OCI-LY7 (cell line): Measurements from ENCODE around the gene PDE11A. TPM values are rescaled to one million over a fixed set of nuclear protein-coding genes. Genes with fewer than 3 reads are reported as not detected.

Source experiments
- BruUV-seq: library from RNA; stranded (reverse); fragments of 400-500 nt; replicated peaks from 2 replicates; lab custom pipeline; 2021; lab: Mats Ljungman, UMichigan
- CTCF ChIA-PET: fragments of 300-600 bp; sonication (Branson Sonifier 250); formaldehyde crosslinking; loops from one replicate; lab custom pipeline; 2022; ENCODE audit warnings: antibody characterized with exemption; ENCODE audit not compliant: unreplicated experiment; lab: Charles Lee
- POLR2A ChIA-PET: fragments of 300-600 bp; sonication (Branson Sonifier 250); formaldehyde crosslinking; loops from one replicate; lab custom pipeline; 2022; ENCODE audit warnings: antibody characterized with exemption; lab: Charles Lee
- DNase-seq: peaks from one replicate; pipeline ENCODE4 v3.0.0-alpha.2; 2015; ENCODE audit warnings: low spot score
- H2AFZ ChIP-seq: fragments of 200-600 bp; sonication (generic), shearing (Covaris generic); 2 replicates; pipeline ENCODE4 v1.6.1; 2014; ENCODE audit warnings: mild to moderate bottlenecking, antibody characterized with exemption, low read length, moderate library complexity
- H3K27ac ChIP-seq: fragments of 200-600 bp; sonication (generic); 2 replicates; pipeline ENCODE4 v1.5.1; 2014; ENCODE audit warnings: mixed run types, low read depth, mild to moderate bottlenecking, moderate library complexity, low read length, inconsistent platforms; ENCODE audit not compliant: poor library complexity, severe bottlenecking
- H3K36me3 ChIP-seq: fragments of 200-600 bp; sonication (generic); 2 replicates; pipeline ENCODE4 v1.6.1; 2014; ENCODE audit warnings: mild to moderate bottlenecking, antibody characterized with exemption, low read length, moderate library complexity, mixed read lengths; ENCODE audit not compliant: insufficient read depth
- H3K4me1 ChIP-seq: fragments of 200-600 bp; sonication (generic); 2 replicates; pipeline ENCODE4 v1.5.1; 2014; ENCODE audit warnings: mild to moderate bottlenecking, low read length; ENCODE audit not compliant: insufficient read depth, poor library complexity, severe bottlenecking
- H3K4me2 ChIP-seq: fragments of 200-600 bp; sonication (generic); 2 replicates; pipeline ENCODE4 v1.6.1; 2014; ENCODE audit warnings: mild to moderate bottlenecking, low read length
- H3K4me3 ChIP-seq: fragments of 200-600 bp; sonication (generic); 2 replicates; pipeline ENCODE4 v1.5.1; 2014; ENCODE audit warnings: mild to moderate bottlenecking, low read depth, low read length; ENCODE audit not compliant: poor library complexity, severe bottlenecking
- H3K79me2 ChIP-seq: fragments of 200-600 bp; sonication (generic); 2 replicates; pipeline ENCODE4 v1.6.1; 2016; ENCODE audit warnings: low read depth, mild to moderate bottlenecking, low read length, moderate library complexity, mixed read lengths; ENCODE audit not compliant: insufficient read depth
- H3K9me2 ChIP-seq: fragments of 200-600 bp; sonication (generic); 2 replicates; pipeline ENCODE4 v1.6.1; 2016; ENCODE audit warnings: mild to moderate bottlenecking, low read length, mixed read lengths; ENCODE audit not compliant: insufficient read depth
- H3K9me3 ChIP-seq: fragments of 200-600 bp; sonication (generic); 2 replicates; pipeline ENCODE4 v1.6.1; 2014; ENCODE audit warnings: mild to moderate bottlenecking, mixed run types, low read length, mixed read lengths
- H4K20me1 ChIP-seq: fragments of 200-600 bp; sonication (generic); 2 replicates; pipeline ENCODE4 v1.6.1; 2014; ENCODE audit warnings: mild to moderate bottlenecking, antibody characterized with exemption, low read length, moderate library complexity, mixed read lengths; ENCODE audit not compliant: insufficient read depth
- CTCF ChIP-seq: fragments of 200-600 bp; sonication (generic); conservative IDR thresholded peaks from 2 replicates; pipeline ENCODE4 v1.5.1; 2014; ENCODE audit warnings: mild to moderate bottlenecking, antibody characterized with exemption, low read length, moderate library complexity, mixed read lengths
- EZH2phosphoT487 ChIP-seq: fragments of 200-600 bp; sonication (generic); IDR thresholded peaks from 2 replicates; pipeline ENCODE4 v1.6.1; 2018; ENCODE audit warnings: low read depth, borderline replicate concordance, mild to moderate bottlenecking, mixed run types, antibody characterized with exemption, low read length, moderate library complexity, mixed read lengths
- intact Hi-C: fragments of 100-400 bp; cut with micrococcal nuclease; formaldehyde crosslinking; loops from one replicate; pipeline ENCODE4 v1.10.0; 2022; ENCODE audit not compliant: unreplicated experiment
- total RNA-seq, 2 experiments: library from RNA; depleted of rRNA in 1 of 2; stranded (reverse); fragments of >200 nt in 1 of 2; shearing (Covaris generic) in 1 of 2; gene quantifications; 2 replicates each; pipeline ENCODE4 v1.2.3, GENCODE V29; 2014 to 2022

Gene PDE11A
- total RNA-seq, 2 experiments from 2014 or later, result 0.03 TPM; not detected in 1

GRCh38 chr2:177728399-177728765 is 344.2 kb downstream of the PDE11A start:
- Histone ChIP-seq H3K27ac (no peak overlapping the region), H3K4me1 (no peaks in the 10 kb centered on the region), H3K9me3 (no peaks in the 10 kb centered on the region), H3K4me2 (no peak overlapping the region), H3K9me2 (no peaks in the 10 kb centered on the region), H3K36me3 (no peaks in the 10 kb centered on the region), H4K20me1 (no peaks in the 10 kb centered on the region), H3K79me2 (no peaks in the 10 kb centered on the region), H2AFZ (no peak overlapping the region), H3K4me3 (no peak overlapping the region)
- no peak for TF ChIP-seq EZH2phosphoT487
- TF ChIP-seq CTCF, result no peak
- no TSS peak for BruUV-seq
- DNase-seq, result no peak
- intact Hi-C loops, result no loop called here
- ChIA-PET POLR2A (interaction anchor here (1.0 to 1.6 kb wide), 3 partner anchors 12 to 363 kb away, joined by 3 read pairs; no protein-coding TSS in a partner anchor), CTCF (no interaction called here)

GRCh38 chr2:177727577-177728398 is 344.8 kb downstream of the PDE11A start:
- H3K4me1 ChIP-seq, result no peaks in the 10 kb centered on the region

More at GRCh38 chr2:177727577-177728398, 344.8 kb downstream of the PDE11A start:
- TF ChIP-seq CTCF (no peak), EZH2phosphoT487 (no peak)
- BruUV-seq, result no TSS peak
- H3K36me3 ChIP-seq, result no peaks in the 10 kb centered on the region
- H3K27ac ChIP-seq, result no peak overlapping the region
- DNase-seq, result no peak
- no peaks in the 10 kb centered on the region for H4K20me1 ChIP-seq
- CTCF ChIA-PET, result no interaction called here
- H3K9me3 ChIP-seq, result no peaks in the 10 kb centered on the region
- no peaks in the 10 kb centered on the region for H3K79me2 ChIP-seq
- no peak overlapping the region for H3K4me3 ChIP-seq
- intact Hi-C loops, result no loop called here
- POLR2A ChIA-PET, result interaction anchor here (1.0 to 1.6 kb wide), 2 partner anchors 13 to 15 kb away, joined by 3 read pairs; no protein-coding TSS in a partner anchor
- H3K9me2 ChIP-seq, result no peaks in the 10 kb centered on the region
- H2AFZ ChIP-seq, result no peak overlapping the region
- H3K4me2 ChIP-seq, result no peak overlapping the region
